Lower leg skin (tissue), 3 donors: Measurements from ENCODE around the gene NOP53.

Source experiments
- POLR2A ChIP-seq, 2 donors: fragments of 450-650 bp; IDR thresholded peaks; one replicate each; pipeline ENCODE4 v1.6.1; 2016 to 2017; ENCODE audit warnings: antibody characterized with exemption in 2 of 2, mild to moderate bottlenecking in 1 of 2, moderate library complexity in 1 of 2
- TF ChIP-seq, protein P1 (sequence below), 3 donors: fragments of 450-650 bp; IDR thresholded peaks; one replicate each; pipeline ENCODE4 v1.5.1; 2016; ENCODE audit warnings: antibody characterized with exemption in 3 of 3, mild to moderate bottlenecking in 3 of 3, moderate library complexity in 2 of 3

DNA sequence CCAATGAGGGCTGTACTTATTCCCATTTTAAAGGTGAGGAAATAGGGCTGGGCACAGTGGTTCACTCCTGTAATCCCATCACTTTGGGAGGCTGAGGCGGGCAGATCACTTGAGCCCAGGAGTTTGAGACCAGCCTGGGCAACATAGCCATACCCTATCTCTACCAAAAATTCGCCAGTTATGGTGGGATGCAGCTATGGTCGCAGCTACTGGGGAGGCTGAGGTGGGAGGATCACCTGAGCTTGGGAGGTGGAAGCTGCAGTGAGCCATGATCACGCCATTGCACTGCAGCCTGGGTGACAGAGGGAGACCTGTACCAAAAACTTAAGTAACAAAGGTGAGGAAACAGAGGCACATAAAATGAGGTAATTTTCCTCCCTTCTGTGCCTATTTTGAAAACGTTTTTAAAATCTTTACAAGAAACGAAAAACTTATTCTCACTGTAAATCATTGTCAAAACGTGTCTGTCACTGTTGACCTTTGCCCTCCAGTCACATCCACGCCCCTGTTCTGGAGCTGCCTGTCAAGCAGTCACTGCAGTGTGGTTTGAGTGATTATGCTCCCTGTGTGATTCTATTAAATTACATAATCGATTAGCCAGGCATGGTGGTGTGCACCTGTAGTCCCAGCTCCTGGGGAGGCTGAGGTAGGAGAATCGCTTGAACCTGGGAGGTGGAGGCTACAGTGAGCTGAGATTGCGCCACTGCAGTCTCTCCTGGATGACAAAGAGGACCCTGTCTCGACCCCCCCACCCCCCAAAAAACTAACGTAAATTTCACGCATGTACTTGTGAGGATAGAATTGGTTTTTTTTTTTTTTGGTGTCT, 12.5 kb downstream of the NOP53 start:
- TF ChIP-seq, protein P1, sequence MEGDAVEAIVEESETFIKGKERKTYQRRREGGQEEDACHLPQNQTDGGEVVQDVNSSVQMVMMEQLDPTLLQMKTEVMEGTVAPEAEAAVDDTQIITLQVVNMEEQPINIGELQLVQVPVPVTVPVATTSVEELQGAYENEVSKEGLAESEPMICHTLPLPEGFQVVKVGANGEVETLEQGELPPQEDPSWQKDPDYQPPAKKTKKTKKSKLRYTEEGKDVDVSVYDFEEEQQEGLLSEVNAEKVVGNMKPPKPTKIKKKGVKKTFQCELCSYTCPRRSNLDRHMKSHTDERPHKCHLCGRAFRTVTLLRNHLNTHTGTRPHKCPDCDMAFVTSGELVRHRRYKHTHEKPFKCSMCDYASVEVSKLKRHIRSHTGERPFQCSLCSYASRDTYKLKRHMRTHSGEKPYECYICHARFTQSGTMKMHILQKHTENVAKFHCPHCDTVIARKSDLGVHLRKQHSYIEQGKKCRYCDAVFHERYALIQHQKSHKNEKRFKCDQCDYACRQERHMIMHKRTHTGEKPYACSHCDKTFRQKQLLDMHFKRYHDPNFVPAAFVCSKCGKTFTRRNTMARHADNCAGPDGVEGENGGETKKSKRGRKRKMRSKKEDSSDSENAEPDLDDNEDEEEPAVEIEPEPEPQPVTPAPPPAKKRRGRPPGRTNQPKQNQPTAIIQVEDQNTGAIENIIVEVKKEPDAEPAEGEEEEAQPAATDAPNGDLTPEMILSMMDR (IDR thresholded peaks at IDR 0.05), result no peak
- no peak for TF ChIP-seq POLR2A (IDR thresholded peaks at IDR 0.05)
